ENCODE results near the gene PLEKHA7.

GRCh38 chr11:16936643-16937042, 77.6 kb downstream of the PLEKHA7 start:
- no peak for TF ChIP-seq REST (IDR thresholded peaks at IDR 0.05; ENCODE audit: insufficient read depth in 1 of 2, low read depth in 2 of 2, low read length in 2 of 2)
- TF ChIP-seq SIN3A (IDR thresholded peaks at IDR 0.05; ENCODE audit: borderline replicate concordance, insufficient read depth, low read length), result no peak

Data from PFSK-1 (cell line).